NCI-H1694 treated with DMSO at 0.1 percent for 48 hours (cell line): ENCODE data around the gene TCERG1L.
"Not testable (repeated sequence)": the region's sequence is repeated elsewhere in the genome, so short reads cannot be mapped to it uniquely, and the experiment has no call there.

Experiments used
- DNase-seq: peaks from one replicate; lab custom pipeline; 2025; lab: John Stamatoyannopoulos, UW

Gene TCERG1L

DNA sequence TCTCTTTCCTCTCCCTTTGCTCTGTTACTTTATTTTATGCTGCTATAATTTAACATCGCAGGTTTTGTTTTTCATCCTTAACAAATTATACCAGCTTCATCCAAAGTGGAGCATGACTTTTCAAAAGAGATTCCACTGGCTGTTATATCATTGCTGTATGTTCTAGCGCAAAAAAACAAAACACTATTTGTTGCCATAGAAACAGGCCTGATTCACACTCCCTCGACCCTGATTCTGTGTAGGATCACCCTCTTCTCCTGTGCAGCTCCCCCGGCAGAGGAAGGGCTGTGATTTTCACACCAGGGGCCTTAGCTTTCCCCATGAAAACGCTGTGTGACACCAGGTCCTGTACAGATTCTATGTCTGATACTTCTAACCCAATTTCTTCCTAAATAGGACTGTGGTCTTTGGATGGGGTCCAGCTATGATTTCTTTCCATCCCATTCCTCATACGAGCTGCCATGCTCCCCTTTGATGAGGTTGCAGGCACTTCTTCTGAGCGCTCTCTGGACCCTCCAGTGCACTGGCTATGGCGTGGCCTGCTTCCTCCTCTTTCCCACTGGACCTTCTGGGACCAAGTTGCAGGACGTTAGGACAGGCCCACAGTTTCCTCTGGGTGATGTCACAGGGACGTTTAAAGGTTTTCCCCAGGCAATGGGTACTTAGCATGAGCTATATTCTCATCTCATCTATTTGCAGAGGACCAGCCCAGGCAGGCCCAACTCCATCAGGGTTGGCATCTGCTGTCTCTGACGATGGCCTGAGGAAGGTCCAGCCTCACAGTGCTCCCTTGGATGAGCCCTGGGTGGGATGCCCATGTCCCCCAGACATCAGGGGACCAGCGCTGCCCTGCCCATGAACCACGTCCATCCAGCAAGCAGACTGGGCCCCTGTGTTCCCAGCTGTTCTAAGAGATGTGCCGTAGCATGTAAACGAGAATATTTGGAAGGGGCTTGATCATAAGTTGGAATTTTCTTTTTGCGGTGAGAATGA, 210.8 kb downstream of the TCERG1L start:
- not testable (repeated sequence) for DNase-seq

DNA sequence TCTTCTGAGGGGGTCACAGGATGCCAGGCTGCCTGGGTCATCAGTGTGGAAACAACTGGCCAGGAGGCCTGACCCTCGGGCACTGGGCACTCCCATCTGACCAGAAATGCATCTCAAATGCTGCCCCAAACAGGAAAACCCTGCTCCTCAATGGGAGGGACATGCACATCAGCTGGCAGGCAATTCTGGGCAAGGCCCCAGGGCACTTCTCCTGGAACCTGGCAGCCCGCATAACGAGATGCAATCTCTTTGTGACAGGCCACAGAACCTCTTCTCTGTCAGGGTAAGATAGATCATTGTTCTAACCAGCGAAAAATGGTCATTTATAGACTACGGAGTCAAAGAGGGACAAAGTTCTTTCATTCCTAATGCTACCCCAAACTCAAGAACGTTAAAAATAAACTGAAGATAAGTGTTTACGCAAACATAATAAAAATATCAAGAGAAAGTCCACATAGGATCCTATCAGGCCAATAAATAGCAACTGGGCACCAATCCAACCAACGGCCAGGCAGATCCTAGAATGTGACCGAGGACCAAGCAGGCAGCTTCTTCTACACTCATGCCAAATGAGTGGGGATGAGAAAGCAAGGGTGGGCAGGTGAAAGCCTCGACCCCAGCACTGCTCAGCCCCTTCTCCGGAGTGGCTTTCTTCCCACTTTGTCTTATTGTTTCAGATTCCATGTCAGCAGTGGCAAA, 212.3 kb downstream of the TCERG1L start:
- DNase-seq, result no peak

DNA sequence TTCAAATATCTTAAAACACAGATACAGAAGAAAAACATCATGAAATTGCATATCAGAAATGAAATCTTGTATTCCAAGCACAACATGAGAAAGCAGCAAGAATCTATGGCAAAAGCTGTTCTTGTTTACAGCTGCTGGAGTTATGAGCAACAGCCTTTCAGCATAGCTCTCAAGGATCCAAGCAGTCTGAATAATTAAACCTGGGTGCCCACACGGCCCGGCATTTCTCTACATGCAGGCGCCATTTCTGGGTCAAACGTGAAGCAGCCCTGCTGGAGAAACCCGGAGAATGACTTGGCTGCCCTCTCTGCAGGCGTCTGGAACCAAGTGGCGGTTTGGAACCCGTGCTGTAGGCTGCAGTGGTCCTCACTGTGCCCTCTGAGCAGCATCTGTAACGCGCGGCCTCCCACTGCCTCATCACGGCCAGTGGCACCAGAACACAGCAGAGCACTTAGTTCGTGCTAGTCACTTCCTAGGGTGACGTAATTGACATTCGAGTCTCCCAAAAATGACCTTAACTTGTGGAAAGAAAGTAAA, 213.0 kb downstream of the TCERG1L start:
- no peak for DNase-seq

DNA sequence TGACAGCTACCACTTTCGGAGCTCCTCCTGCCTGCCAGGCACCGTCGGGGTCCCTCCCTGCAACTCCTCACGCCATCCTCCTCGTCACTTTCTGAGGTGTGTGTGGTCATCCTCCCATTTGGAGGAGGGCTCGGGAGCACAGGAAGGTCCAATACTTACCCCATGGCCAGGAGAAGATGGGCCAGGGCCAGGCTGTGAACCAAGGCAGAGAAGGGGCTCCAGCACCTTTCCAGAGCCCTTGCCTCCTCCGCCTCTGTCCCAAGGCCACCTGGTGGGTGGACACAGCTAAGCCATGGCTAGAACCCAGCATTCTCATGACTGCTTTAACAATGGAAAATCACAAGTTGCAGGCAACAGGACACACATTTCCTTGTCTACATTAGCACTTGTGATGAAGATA, 215.5 kb downstream of the TCERG1L start:
- DNase-seq, result no peak

DNA sequence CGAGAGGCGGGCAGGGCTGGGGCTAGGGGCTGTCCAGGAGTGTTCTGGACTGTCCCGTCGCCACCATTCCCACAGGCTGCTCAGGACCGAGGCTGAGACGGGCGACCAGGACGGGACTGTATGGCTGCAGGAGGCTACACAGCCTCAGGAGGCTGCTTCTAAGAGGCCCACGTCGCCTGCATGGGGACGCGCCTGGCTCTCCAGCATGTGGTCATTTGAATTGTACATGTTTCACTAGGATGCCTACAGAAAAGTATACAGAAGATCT, 216.3 kb downstream of the TCERG1L start:
- DNase-seq, result no peak

GRCh38 chr10:131094527-131095312, 216.8 kb downstream of the TCERG1L start:
- no peak for DNase-seq

- DNase-seq, result no peak
Measured at GRCh38 chr10:131093795-131094366, 217.6 kb downstream of the TCERG1L start.

DNA sequence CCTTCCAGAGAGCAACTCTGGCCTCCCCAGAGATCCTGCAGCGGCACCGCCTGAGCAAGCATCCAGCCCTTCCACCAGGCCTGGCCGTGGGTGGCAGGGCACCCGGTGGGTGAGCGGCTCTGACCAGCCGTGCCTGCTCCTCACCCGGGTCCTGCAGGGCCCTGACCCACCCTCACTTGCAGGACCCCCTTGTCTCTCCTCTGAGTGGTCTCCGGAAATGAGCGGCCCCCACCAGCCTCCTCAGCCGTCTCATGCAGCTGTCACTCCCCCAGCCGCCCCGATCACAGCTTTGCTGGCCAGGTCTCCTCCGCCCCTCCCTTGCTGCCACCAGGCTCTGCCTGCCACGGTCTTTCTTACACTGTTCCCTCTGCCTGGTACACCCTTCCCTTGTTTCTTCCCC, 218.2 kb downstream of the TCERG1L start:
- no peak for DNase-seq

- no peak for DNase-seq
Measured at GRCh38 chr10:131092876-131093275, 218.6 kb downstream of the TCERG1L start.

DNA sequence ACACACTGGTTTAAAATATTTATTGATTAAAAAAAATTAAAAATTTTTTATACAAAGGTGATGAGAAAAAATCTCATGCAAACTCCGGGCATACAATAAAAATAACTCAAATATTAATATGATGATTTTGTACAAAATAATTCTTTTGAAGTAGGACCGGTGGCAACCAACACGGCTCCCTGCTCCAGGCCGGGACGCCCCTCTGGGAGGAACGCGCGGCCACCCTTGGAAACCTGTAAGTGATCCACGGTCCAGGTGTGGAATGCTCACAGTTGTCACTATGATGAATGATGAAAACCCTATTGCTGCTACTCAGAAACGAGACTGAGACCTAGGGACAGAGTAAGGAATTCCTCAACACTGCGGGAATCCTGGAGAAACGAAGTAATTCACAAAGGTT, 219.1 kb downstream of the TCERG1L start:
- DNase-seq, result no peak

DNA sequence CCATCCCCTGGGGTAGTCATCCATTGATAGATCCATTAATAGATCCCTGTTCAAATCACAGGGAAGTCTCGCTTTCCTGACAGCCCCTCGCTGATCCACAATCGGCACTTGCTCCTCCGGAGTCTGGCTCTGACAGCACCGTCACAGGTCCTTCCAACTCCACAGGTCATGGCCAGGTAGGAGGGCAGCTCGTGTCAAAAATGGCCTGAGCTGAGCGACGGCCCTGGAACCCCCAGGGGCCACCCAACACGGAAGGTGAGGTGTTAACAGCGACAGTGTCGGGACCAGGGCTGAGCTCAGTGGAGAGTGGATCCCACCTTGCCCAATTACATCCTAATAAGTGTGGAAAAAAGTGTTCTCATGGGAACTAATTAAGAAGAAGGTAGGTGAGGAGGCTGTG, 219.8 kb downstream of the TCERG1L start:
- DNase-seq, result no peak

GRCh38 chr10:131090761-131091661, 220.5 kb downstream of the TCERG1L start:
- peak; percentile 1 for DNase-seq

DNA sequence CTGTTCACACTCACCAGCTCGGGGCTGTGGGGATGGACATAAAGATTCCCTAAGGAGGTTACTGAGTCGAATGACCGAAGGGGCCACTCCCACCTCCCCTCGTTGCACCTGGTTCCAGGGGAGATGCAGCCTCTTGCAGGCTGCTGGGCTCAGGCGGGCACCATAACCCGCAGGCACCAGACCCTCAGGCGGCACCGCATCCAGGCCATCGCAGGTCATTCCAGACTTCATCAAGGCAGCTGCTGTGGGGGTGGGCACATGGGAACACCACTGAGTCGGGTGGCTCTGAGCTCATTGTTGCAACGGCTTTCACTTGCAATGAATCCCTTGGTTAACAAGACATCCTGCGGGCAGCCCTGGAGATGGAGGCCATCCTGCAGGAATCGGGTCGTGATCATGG, 221.7 kb downstream of the TCERG1L start:
- no peak for DNase-seq

GRCh38 chr10:131089150-131089549, 222.4 kb downstream of the TCERG1L start:
- no peak for DNase-seq

DNA sequence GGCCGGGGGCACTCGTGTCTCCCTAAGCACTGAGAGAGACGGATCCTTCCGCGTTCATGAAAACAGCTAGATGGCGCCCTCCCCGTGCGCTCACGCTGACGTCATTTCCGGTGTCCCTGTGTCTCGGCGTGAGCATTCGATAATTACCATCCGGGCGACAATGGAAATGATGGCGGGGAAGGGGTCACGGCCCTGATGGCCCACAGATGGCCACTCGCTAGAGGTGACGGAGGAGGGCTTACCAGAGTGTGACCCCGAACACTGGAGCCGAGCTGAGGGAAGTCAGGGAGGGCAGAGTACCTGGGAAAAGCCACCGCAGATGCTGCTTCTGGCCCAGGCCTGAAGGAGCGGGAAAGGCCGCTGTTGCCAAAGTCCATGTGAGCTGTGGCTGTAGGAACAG, 222.9 kb downstream of the TCERG1L start:
- DNase-seq, result no peak

- DNase-seq, result no peak
Measured at GRCh38 chr10:131087464-131088215, 223.9 kb downstream of the TCERG1L start.

DNA sequence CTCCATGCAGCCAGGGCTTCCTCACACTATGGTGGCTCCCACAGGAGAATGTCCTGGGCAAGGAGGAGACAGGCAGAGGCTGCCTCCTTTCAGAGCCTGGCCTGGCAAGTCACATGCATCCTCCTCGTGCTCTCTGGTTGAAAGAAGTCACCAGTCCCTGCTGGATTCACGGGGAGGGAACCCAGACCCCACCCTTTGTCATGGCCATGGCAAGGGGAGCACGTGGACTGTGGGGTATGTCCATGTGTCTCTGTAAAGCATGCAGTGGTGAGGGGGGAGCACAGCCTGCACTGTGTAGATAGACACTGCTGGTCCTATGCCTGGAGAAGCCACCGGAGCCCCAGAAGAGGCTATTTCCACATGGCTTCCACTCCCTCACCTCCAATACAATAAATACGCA, 225.0 kb downstream of the TCERG1L start:
- DNase-seq, result no peak

DNA sequence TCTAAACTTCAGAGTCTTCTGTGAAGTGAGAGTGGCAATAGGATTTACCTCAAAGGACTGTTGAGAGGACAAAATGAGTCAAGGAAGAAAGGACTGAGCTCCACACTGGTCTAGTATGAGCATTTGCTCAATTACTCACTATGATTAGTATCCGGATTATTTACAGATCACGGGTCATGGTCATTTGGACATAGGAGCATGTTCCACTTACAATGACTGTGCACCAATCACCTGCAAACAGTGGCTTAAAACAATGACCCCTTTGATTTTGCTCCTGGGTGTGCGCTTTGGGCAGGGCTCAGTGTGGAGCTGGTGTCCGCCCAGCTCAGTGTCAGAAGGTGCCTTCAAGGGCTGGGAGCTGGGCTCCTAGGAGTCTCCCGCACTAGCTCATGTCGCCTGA, 225.4 kb downstream of the TCERG1L start:
- DNase-seq, result no peak

DNA sequence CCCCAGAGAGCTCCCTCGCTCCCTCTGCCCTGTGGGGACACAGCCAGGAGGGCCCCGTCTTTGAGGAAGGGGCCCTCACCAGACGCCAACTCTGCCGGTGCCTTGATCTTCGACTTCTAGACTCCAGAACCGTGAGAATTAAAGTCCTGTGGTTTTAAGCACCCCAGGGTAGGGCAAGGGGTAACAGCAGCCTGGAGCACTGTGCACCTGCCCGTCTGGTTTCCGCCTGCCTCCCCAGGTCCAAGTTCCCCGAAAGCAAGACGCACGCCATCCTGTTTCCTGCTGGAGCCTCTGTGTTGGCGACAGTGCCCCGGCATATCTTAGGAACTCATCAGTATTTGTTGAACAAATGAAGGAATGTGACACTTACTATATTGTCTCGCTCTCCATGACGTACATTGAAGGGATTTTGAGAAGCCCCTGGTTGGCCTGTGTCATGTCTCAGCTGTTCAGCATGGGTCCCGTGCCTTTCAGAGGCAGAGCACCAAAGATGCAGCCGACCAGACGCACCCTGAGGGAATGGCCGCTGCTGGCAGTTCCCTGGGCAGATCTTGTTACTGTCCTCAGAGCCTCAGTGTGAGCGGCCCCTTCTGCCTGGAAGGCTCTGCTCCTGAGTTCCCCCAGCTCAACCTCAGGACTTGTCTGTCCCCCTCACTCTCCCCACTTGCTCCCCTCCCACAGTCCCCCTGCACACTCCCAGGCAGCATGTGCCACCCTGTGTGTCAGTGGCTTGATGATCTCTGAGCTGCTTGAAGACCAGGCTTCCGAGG, 226.2 kb downstream of the TCERG1L start:
- no peak for DNase-seq

- no peak for DNase-seq
Measured at GRCh38 chr10:131084791-131085090, 226.8 kb downstream of the TCERG1L start.
